HCT116 (cell line): ENCODE measurements around the gene PPP1R11.

Experiments
- EZH2 ChIP-seq: fragments of 200-600 bp; sonication (generic); IDR thresholded peaks from 2 replicates; pipeline ENCODE4 v1.6.1; 2017; ENCODE audit warnings: antibody characterized with exemption, mixed run types
- FOSL1 ChIP-seq: IDR thresholded peaks from 2 replicates; pipeline ENCODE4 v1.6.1; 2012; ENCODE audit warnings: low read depth
- POLR2A ChIP-seq: IDR thresholded peaks from 2 replicates; pipeline ENCODE4 v1.7.0; 2011; ENCODE audit warnings: borderline replicate concordance; ENCODE audit not compliant: insufficient read depth, insufficient read length; ENCODE audit errors: extremely low read depth

GRCh38 chr6:30111266-30111856, 44.4 kb downstream of the PPP1R11 start:
- TF ChIP-seq EZH2 (no peak), POLR2A (no peak), FOSL1 (no peak)
